Muscle layer of duodenum (tissue), 2 donors: ENCODE results near the gene TAS2R41.

ENCODE experiments used
- H3K27ac ChIP-seq: one replicate; pipeline ENCODE4 v1.7.0; 2013; ENCODE audit warnings: mild to moderate bottlenecking, low read length
- H3K27me3 ChIP-seq: one replicate; pipeline ENCODE4 v1.7.0; 2013; ENCODE audit warnings: low read depth, mild to moderate bottlenecking, control low read depth, low read length
- H3K36me3 ChIP-seq, 2 donors: one replicate each; pipeline ENCODE4 v1.7.0; 2013; ENCODE audit warnings: low read length in 2 of 2, control low read depth in 1 of 2, mild to moderate bottlenecking in 1 of 2; ENCODE audit not compliant: insufficient read depth in 2 of 2, control insufficient read depth in 1 of 2
- H3K4me1 ChIP-seq, 2 donors: one replicate each; pipeline ENCODE4 v1.7.0; 2013; ENCODE audit warnings: low read length in 2 of 2, mild to moderate bottlenecking in 2 of 2, control low read depth in 1 of 2, moderate library complexity in 1 of 2; ENCODE audit not compliant: insufficient read depth in 2 of 2, control insufficient read depth in 1 of 2
- H3K4me3 ChIP-seq, 2 donors: one replicate each; pipeline ENCODE4 v1.7.0; 2013; ENCODE audit warnings: low read length in 2 of 2, low read depth in 1 of 2, mild to moderate bottlenecking in 1 of 2
- H3K9me3 ChIP-seq, 2 donors: one replicate each; pipeline ENCODE4 v1.7.0; 2013; ENCODE audit warnings: low read length in 2 of 2, control low read depth in 1 of 2, mild to moderate bottlenecking in 1 of 2; ENCODE audit not compliant: control insufficient read depth in 1 of 2
- donor health status: healthy.

Gene TAS2R41

GRCh38 chr7:143477501-143478150 lies at the start of gene TAS2R41:
Gene TAS2R41, plus strand, starts transcription at chr7:143477873. Its CDS starts 0 bp downstream, at chr7:143477873.
- Histone ChIP-seq H3K4me3 (no peak within 1 kb of the TSS), H3K27me3 (no peaks in the 10 kb centered on the region), H3K36me3 (no peaks in the 10 kb centered on the region), H3K4me1 (no peaks in the 10 kb centered on the region), H3K9me3 (no peaks in the 10 kb centered on the region), H3K27ac (no peak within 1 kb of the TSS)

GRCh38 chr7:143429770-143430698 lies 47.6 kb upstream of the TAS2R41 start:
- Histone ChIP-seq H3K9me3 (no peaks in the 10 kb centered on the region), H3K4me1 (no peaks in the 10 kb centered on the region), H3K27ac (no peak overlapping the region), H3K4me3 (no peak overlapping the region), H3K36me3 (no peaks in the 10 kb centered on the region), H3K27me3 (no peaks in the 10 kb centered on the region)

GRCh38 chr7:143431109-143431508 lies 46.6 kb upstream of the TAS2R41 start:
- Histone ChIP-seq H3K4me1 (no peaks in the 10 kb centered on the region), H3K36me3 (no peaks in the 10 kb centered on the region), H3K9me3 (no peaks in the 10 kb centered on the region), H3K27ac (no peak overlapping the region), H3K27me3 (no peaks in the 10 kb centered on the region), H3K4me3 (no peak overlapping the region)

- Histone ChIP-seq H3K4me1 (no peaks in the 10 kb centered on the region), H3K27me3 (no peaks in the 10 kb centered on the region), H3K9me3 (no peaks in the 10 kb centered on the region), H3K36me3 (no peaks in the 10 kb centered on the region), H3K27ac (no peak overlapping the region), H3K4me3 (no peak overlapping the region)
These were observed 43.9 kb upstream of the TAS2R41 start for GRCh38 chr7:143433759-143434158.

- H3K27ac ChIP-seq, result no peak overlapping the region
- H3K36me3 ChIP-seq, result no peaks in the 10 kb centered on the region
- H3K4me3 ChIP-seq, result no peak overlapping the region
- no peaks in the 10 kb centered on the region for H3K27me3 ChIP-seq
- no peaks in the 10 kb centered on the region for H3K9me3 ChIP-seq
- H3K4me1 ChIP-seq, result no peaks in the 10 kb centered on the region
These were observed 43.0 kb upstream of the TAS2R41 start for GRCh38 chr7:143434660-143435059.

GRCh38 chr7:143435266-143435665 lies 42.4 kb upstream of the TAS2R41 start:
- no peak overlapping the region for H3K27ac ChIP-seq
- no peaks in the 10 kb centered on the region for H3K4me1 ChIP-seq
- no peaks in the 10 kb centered on the region for H3K36me3 ChIP-seq
- no peaks in the 10 kb centered on the region for H3K27me3 ChIP-seq
- no peaks in the 10 kb centered on the region for H3K9me3 ChIP-seq
- H3K4me3 ChIP-seq, result no peak overlapping the region

- Histone ChIP-seq H3K36me3 (no peaks in the 10 kb centered on the region), H3K27ac (no peak overlapping the region), H3K4me1 (no peaks in the 10 kb centered on the region), H3K27me3 (no peaks in the 10 kb centered on the region), H3K4me3 (no peak overlapping the region), H3K9me3 (no peaks in the 10 kb centered on the region)
These were observed 41.2 kb upstream of the TAS2R41 start for GRCh38 chr7:143436325-143436946.

- no peaks in the 10 kb centered on the region for H3K9me3 ChIP-seq
- H3K4me1 ChIP-seq, result no peaks in the 10 kb centered on the region
- H3K27me3 ChIP-seq, result no peaks in the 10 kb centered on the region
- no peak overlapping the region for H3K27ac ChIP-seq
- H3K4me3 ChIP-seq, result no peak overlapping the region
- no peaks in the 10 kb centered on the region for H3K36me3 ChIP-seq
These were observed 40.1 kb upstream of the TAS2R41 start for GRCh38 chr7:143437578-143437977.

- H3K4me1 ChIP-seq, result no peaks in the 10 kb centered on the region
- H3K4me3 ChIP-seq, result no peak overlapping the region
- H3K27me3 ChIP-seq, result no peaks in the 10 kb centered on the region
- H3K36me3 ChIP-seq, result no peaks in the 10 kb centered on the region
- no peak overlapping the region for H3K27ac ChIP-seq
- no peaks in the 10 kb centered on the region for H3K9me3 ChIP-seq
These were observed 37.8 kb upstream of the TAS2R41 start for GRCh38 chr7:143439866-143440265.

GRCh38 chr7:143443153-143443552 lies 34.5 kb upstream of the TAS2R41 start, which contains the start of gene TAS2R60:
Gene TAS2R60, plus strand, starts transcription at chr7:143443453. Its CDS starts 0 bp downstream, at chr7:143443453.
- Histone ChIP-seq H3K4me3 (no peak within 1 kb of the TSS), H3K4me1 (no peaks in the 10 kb centered on the region), H3K27me3 (no peaks in the 10 kb centered on the region), H3K9me3 (no peaks in the 10 kb centered on the region), H3K36me3 (no peaks in the 10 kb centered on the region), H3K27ac (no peak within 1 kb of the TSS)

GRCh38 chr7:143444063-143444782 lies 33.5 kb upstream of the TAS2R41 start:
- Histone ChIP-seq H3K27me3 (no peaks in the 10 kb centered on the region), H3K4me3 (no peak overlapping the region), H3K4me1 (no peaks in the 10 kb centered on the region), H3K9me3 (no peaks in the 10 kb centered on the region), H3K27ac (no peak overlapping the region), H3K36me3 (no peaks in the 10 kb centered on the region)
